HepG2 (cell line): ENCODE measurements around the gene TBC1D16. TPM values are rescaled to one million over a fixed set of nuclear protein-coding genes. Genes with fewer than 3 reads are reported as not detected.

Source experiments
- CHD2 ChIP-seq: IDR thresholded peaks from 2 replicates; pipeline ENCODE4 v1.6.1; 2011; ENCODE audit warnings: low read depth, low read length, improper control_type of control experiment
- FIP1L1 ChIP-seq: fragments of 200-400 bp; formaldehyde crosslinking; IDR thresholded peaks from 2 replicates; pipeline ENCODE4 v1.6.1; 2018; ENCODE audit warnings: low read depth, mild to moderate bottlenecking, low read length, moderate library complexity, borderline replicate concordance; ENCODE audit not compliant: insufficient read depth
- HNRNPL ChIP-seq: fragments of 200-400 bp; formaldehyde crosslinking; IDR thresholded peaks from 2 replicates; pipeline ENCODE4 v1.6.1; 2017; ENCODE audit warnings: mild to moderate bottlenecking, low read depth, low read length
- IKZF1 ChIP-seq: fragments of 450-650 bp; IDR thresholded peaks from 2 replicates; pipeline ENCODE4 v1.7.1; 2016
- NFYB ChIP-seq: sonication (generic); formaldehyde crosslinking; IDR thresholded peaks from 2 replicates; pipeline ENCODE4 v1.4.0; 2020; ENCODE audit warnings: missing genetic modification reagents
- RBAK ChIP-seq: sonication (generic); formaldehyde crosslinking; IDR thresholded peaks from 2 replicates; pipeline ENCODE4 v1.5.1; 2020; ENCODE audit warnings: mild to moderate bottlenecking, missing genetic modification reagents
- RFX5 ChIP-seq: IDR thresholded peaks from 2 replicates; pipeline ENCODE4 v1.6.1; 2011; ENCODE audit warnings: low read depth, low read length, improper control_type of control experiment
- TBX3 ChIP-seq: fragments of 450-650 bp; IDR thresholded peaks from 2 replicates; pipeline ENCODE4 v1.6.1; 2017; ENCODE audit warnings: antibody characterized with exemption, mild to moderate bottlenecking, inconsistent platforms, borderline replicate concordance
- ZBTB7B ChIP-seq: sonication (generic); formaldehyde crosslinking; IDR thresholded peaks from 2 replicates; pipeline ENCODE4 v1.4.0; 2020; ENCODE audit warnings: missing genetic modification reagents
- ZFP41 ChIP-seq: sonication (generic); formaldehyde crosslinking; IDR thresholded peaks from 2 replicates; pipeline ENCODE4 v1.4.0; 2020; ENCODE audit warnings: mild to moderate bottlenecking, missing genetic modification reagents, borderline replicate concordance
- ZNF160 ChIP-seq: sonication (generic); formaldehyde crosslinking; IDR thresholded peaks from 2 replicates; pipeline ENCODE4 v1.8.0; 2022; ENCODE audit warnings: mild to moderate bottlenecking, inconsistent platforms, missing genetic modification reagents
- ZNF224 ChIP-seq: sonication (generic); formaldehyde crosslinking; IDR thresholded peaks from 2 replicates; pipeline ENCODE4 v1.5.0; 2020; ENCODE audit warnings: mild to moderate bottlenecking, missing genetic modification reagents
- ZNF331 ChIP-seq: sonication (generic); formaldehyde crosslinking; IDR thresholded peaks from 2 replicates; pipeline ENCODE4 v1.4.0; 2020; ENCODE audit warnings: missing genetic modification reagents
- ZNF354B ChIP-seq: sonication (generic); formaldehyde crosslinking; IDR thresholded peaks from 2 replicates; pipeline ENCODE4 v1.8.0; 2022; ENCODE audit warnings: mild to moderate bottlenecking, missing genetic modification reagents
- ZNF720 ChIP-seq: sonication (generic); formaldehyde crosslinking; IDR thresholded peaks from 2 replicates; pipeline ENCODE4 v1.4.0; 2020; ENCODE audit warnings: missing genetic modification reagents
- ZNF768 ChIP-seq: sonication (generic); formaldehyde crosslinking; IDR thresholded peaks from 2 replicates; pipeline ENCODE4 v1.4.0; 2020; ENCODE audit warnings: missing genetic modification reagents
- ZSCAN22 ChIP-seq: sonication (generic); formaldehyde crosslinking; IDR thresholded peaks from 2 replicates; pipeline ENCODE4 v1.4.0; 2020; ENCODE audit warnings: mild to moderate bottlenecking, missing genetic modification reagents
- polyA plus RNA-seq, 8 experiments: library from polyadenylated mRNA; depleted of rRNA in 3 of 8; stranded (reverse) in 7 of 8; unstranded in 1 of 8; fragments of >200 nt; fragmentation: Illumina TruSeq in 4 of 8; extraction: Trizol in 4 of 8; gene quantifications; 2 replicates each; pipeline versions ENCODE4 v1.2.1 to v1.2.3, GENCODE V29; 2011 to 2016; ENCODE audit warnings: low read depth in 4 of 8, missing spikeins in 1 of 8, mixed read lengths in 1 of 8; ENCODE audit not compliant: insufficient read depth in 1 of 8
- total RNA-seq, 5 experiments: library from RNA; depleted of rRNA; stranded (reverse); fragments of >200 nt; fragmentation: Illumina TruSeq; extraction: Trizol; gene quantifications; 2 replicates each; pipeline ENCODE4 v1.2.3, GENCODE V29; 2016; ENCODE audit warnings: low read depth in 1 of 5
- TF ChIP-seq, protein P1 (sequence below): sonication (generic); formaldehyde crosslinking; IDR thresholded peaks from 2 replicates; pipeline ENCODE4 v1.8.1; 2022; ENCODE audit warnings: low read depth, mild to moderate bottlenecking, missing genetic modification reagents
- TF ChIP-seq, protein P2 (sequence below): sonication (generic); formaldehyde crosslinking; IDR thresholded peaks from 2 replicates; pipeline ENCODE4 v1.4.0; 2020; ENCODE audit warnings: mild to moderate bottlenecking, missing genetic modification reagents
- TF ChIP-seq, protein P3 (sequence below): sonication (generic); formaldehyde crosslinking; IDR thresholded peaks from 2 replicates; pipeline ENCODE4 v1.5.0; 2020; ENCODE audit warnings: missing genetic modification reagents
- TF ChIP-seq, protein P4 (sequence below), 2 experiments: sonication (generic) in 1 of 2; formaldehyde crosslinking in 1 of 2; IDR thresholded peaks; 2 replicates each; pipeline versions ENCODE4 v1.6.1 to v1.9.0; 2014 to 2022; ENCODE audit warnings: antibody characterized with exemption in 1 of 2, borderline replicate concordance in 1 of 2, inconsistent platforms in 1 of 2, low read depth in 1 of 2, missing genetic modification reagents in 1 of 2

TBC1D16 gene
- total and polyA plus RNA-seq, 2 of the 13 experiments (the other 11 are each of a cell fraction or from before 2014, with no cell fraction given) = 14.9 to 24.9 TPM

DNA sequence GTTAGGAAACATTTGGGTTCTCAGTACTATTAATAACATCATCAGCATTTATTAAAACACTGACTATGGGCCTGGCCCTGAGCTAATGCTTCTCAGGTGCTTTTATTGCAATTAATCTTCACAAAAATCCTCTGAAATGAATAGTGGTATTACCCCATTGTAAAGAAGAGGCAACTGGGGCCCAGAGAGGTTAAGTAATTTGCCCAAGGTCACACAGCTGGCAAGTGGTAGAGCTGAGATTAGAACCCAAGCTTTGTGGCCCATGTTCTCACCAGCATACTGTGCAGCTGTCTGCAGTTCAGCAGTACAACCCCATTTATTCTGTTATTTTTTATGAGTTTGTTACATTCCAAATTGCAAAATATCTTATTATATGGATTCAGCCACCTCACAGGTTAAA lies 82.3 kb downstream of the TBC1D16 start (continued):
- TF ChIP-seq, protein P1, sequence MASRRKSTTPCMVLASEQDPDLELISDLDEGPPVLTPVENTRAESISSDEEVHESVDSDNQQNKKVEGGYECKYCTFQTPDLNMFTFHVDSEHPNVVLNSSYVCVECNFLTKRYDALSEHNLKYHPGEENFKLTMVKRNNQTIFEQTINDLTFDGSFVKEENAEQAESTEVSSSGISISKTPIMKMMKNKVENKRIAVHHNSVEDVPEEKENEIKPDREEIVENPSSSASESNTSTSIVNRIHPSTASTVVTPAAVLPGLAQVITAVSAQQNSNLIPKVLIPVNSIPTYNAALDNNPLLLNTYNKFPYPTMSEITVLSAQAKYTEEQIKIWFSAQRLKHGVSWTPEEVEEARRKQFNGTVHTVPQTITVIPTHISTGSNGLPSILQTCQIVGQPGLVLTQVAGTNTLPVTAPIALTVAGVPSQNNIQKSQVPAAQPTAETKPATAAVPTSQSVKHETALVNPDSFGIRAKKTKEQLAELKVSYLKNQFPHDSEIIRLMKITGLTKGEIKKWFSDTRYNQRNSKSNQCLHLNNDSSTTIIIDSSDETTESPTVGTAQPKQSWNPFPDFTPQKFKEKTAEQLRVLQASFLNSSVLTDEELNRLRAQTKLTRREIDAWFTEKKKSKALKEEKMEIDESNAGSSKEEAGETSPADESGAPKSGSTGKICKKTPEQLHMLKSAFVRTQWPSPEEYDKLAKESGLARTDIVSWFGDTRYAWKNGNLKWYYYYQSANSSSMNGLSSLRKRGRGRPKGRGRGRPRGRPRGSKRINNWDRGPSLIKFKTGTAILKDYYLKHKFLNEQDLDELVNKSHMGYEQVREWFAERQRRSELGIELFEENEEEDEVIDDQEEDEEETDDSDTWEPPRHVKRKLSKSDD = no peak
- TF ChIP-seq ZBTB7B = no peak
- TF ChIP-seq, protein P2, sequence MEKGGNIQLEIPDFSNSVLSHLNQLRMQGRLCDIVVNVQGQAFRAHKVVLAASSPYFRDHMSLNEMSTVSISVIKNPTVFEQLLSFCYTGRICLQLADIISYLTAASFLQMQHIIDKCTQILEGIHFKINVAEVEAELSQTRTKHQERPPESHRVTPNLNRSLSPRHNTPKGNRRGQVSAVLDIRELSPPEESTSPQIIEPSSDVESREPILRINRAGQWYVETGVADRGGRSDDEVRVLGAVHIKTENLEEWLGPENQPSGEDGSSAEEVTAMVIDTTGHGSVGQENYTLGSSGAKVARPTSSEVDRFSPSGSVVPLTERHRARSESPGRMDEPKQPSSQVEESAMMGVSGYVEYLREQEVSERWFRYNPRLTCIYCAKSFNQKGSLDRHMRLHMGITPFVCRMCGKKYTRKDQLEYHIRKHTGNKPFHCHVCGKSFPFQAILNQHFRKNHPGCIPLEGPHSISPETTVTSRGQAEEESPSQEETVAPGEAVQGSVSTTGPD = no peak
- TF ChIP-seq ZFP41 = no peak
- TF ChIP-seq, protein P3, sequence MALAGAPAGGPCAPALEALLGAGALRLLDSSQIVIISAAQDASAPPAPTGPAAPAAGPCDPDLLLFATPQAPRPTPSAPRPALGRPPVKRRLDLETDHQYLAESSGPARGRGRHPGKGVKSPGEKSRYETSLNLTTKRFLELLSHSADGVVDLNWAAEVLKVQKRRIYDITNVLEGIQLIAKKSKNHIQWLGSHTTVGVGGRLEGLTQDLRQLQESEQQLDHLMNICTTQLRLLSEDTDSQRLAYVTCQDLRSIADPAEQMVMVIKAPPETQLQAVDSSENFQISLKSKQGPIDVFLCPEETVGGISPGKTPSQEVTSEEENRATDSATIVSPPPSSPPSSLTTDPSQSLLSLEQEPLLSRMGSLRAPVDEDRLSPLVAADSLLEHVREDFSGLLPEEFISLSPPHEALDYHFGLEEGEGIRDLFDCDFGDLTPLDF (CRISPR knock-in tag) = no peak
- no peak for TF ChIP-seq HNRNPL
- 0 out of 2 replicates have a peak, but pooled peaks have one; percentile 5 for TF ChIP-seq ZNF331
- no peak for TF ChIP-seq ZNF224 (CRISPR knock-in tag)
- no peak for TF ChIP-seq NFYB (CRISPR knock-in tag)
- TF ChIP-seq, protein P4, sequence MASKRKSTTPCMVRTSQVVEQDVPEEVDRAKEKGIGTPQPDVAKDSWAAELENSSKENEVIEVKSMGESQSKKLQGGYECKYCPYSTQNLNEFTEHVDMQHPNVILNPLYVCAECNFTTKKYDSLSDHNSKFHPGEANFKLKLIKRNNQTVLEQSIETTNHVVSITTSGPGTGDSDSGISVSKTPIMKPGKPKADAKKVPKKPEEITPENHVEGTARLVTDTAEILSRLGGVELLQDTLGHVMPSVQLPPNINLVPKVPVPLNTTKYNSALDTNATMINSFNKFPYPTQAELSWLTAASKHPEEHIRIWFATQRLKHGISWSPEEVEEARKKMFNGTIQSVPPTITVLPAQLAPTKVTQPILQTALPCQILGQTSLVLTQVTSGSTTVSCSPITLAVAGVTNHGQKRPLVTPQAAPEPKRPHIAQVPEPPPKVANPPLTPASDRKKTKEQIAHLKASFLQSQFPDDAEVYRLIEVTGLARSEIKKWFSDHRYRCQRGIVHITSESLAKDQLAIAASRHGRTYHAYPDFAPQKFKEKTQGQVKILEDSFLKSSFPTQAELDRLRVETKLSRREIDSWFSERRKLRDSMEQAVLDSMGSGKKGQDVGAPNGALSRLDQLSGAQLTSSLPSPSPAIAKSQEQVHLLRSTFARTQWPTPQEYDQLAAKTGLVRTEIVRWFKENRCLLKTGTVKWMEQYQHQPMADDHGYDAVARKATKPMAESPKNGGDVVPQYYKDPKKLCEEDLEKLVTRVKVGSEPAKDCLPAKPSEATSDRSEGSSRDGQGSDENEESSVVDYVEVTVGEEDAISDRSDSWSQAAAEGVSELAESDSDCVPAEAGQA (IDR thresholded peaks at IDR 0.05; ENCODE audit: low read depth) = no peak
- TF ChIP-seq, protein P4 (CRISPR knock-in tag; IDR thresholded peaks at IDR 0.05; ENCODE audit: borderline replicate concordance) = no peak
- no peak for TF ChIP-seq CHD2
- no peak for TF ChIP-seq ZSCAN22 (CRISPR knock-in tag)
- no peak for TF ChIP-seq RBAK (CRISPR knock-in tag)
- no peak for TF ChIP-seq FIP1L1
- TF ChIP-seq ZNF720 (CRISPR knock-in tag) = no peak
- TF ChIP-seq ZNF160 (CRISPR knock-in tag) = no peak
- TF ChIP-seq ZNF354B (CRISPR knock-in tag) = no peak
- no peak for TF ChIP-seq IKZF1
- TF ChIP-seq TBX3 = no peak
- TF ChIP-seq ZNF768 (CRISPR knock-in tag) = peak; percentile 91; the same call in 1 of the 2 replicates
- TF ChIP-seq RFX5 = no peak
